HL-60 (cell line): ENCODE data around the gene DIP2A.

Experiments used
- DNase-seq, 2 experiments: peaks; one replicate each; pipeline ENCODE4 v3.0.0-alpha.2; 2010 to 2020; ENCODE audit warnings: low read depth in 1 of 2, low spot score in 1 of 2
- H3K27ac ChIP-seq: fragments of 250-450 bp; sonication (Bioruptor Pico); replicated peaks from 2 replicates; pipeline ENCODE4 v1.5.1; 2020; ENCODE audit warnings: mild to moderate bottlenecking, moderate library complexity
- H3K27me3 ChIP-seq: fragments of 250-450 bp; sonication (Bioruptor Pico); 2 replicates; pipeline ENCODE4 v1.5.1; 2021; ENCODE audit warnings: mild to moderate bottlenecking, moderate library complexity; ENCODE audit not compliant: insufficient read depth, poor library complexity, severe bottlenecking
- H3K4me3 ChIP-seq: replicated peaks from 2 replicates; pipeline ENCODE4 v1.5.1; 2011; ENCODE audit warnings: mild to moderate bottlenecking, control low read depth, low read length; ENCODE audit not compliant: insufficient read depth
- GABPA ChIP-seq: IDR thresholded peaks from 2 replicates; pipeline ENCODE4 v1.6.1; 2012; ENCODE audit warnings: low read depth
- POLR2AphosphoS5 ChIP-seq: IDR thresholded peaks from 2 replicates; pipeline ENCODE4 v1.6.1; 2012; ENCODE audit warnings: low read depth
- SPI1 ChIP-seq: IDR thresholded peaks from 2 replicates; pipeline ENCODE4 v1.6.1; 2012; ENCODE audit warnings: low read depth, mild to moderate bottlenecking, borderline replicate concordance
- TF ChIP-seq, protein P1 (sequence below): IDR thresholded peaks from 2 replicates; pipeline ENCODE4 v1.6.1; 2012; ENCODE audit warnings: low read depth; ENCODE audit not compliant: insufficient replicate concordance
- TF ChIP-seq, protein P2 (sequence below): IDR thresholded peaks from one replicate; pipeline ENCODE4 v1.5.1; 2011; ENCODE audit warnings: low read length, control low read depth, inconsistent platforms; ENCODE audit not compliant: insufficient read depth

The DIP2A gene

DNA sequence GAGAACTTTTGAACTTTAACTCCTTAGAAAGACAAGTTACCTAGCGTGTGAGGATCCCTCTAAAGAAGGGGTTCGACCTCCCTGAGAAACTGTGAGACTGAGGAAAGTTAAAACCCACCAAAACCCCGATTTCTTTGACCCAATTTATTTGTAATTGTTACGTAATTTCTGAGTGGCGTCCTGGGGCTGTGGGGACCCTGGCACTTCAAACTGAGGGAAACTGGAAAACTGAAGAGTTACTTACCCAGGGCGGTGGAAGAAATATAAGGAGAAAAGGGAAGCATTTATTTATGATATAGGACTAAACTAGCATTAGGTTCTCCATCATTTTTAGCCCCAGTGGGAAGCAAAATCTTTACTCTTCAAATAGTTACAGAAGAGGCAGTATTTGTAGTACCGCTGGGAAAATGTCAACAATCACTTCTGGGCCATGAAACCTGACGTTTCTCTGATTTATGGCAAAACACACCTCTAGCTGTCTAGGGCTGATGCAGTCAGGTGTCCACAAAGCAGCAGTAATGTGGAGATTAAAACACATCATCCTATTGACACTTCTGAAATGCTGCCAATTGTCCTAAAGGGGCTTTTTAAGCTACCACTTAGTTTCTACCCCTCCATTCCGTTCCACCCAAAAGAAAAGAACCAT, 145.8 kb downstream of the DIP2A start:
- no peaks in the 10 kb centered on the region for H3K27me3 ChIP-seq

DNA sequence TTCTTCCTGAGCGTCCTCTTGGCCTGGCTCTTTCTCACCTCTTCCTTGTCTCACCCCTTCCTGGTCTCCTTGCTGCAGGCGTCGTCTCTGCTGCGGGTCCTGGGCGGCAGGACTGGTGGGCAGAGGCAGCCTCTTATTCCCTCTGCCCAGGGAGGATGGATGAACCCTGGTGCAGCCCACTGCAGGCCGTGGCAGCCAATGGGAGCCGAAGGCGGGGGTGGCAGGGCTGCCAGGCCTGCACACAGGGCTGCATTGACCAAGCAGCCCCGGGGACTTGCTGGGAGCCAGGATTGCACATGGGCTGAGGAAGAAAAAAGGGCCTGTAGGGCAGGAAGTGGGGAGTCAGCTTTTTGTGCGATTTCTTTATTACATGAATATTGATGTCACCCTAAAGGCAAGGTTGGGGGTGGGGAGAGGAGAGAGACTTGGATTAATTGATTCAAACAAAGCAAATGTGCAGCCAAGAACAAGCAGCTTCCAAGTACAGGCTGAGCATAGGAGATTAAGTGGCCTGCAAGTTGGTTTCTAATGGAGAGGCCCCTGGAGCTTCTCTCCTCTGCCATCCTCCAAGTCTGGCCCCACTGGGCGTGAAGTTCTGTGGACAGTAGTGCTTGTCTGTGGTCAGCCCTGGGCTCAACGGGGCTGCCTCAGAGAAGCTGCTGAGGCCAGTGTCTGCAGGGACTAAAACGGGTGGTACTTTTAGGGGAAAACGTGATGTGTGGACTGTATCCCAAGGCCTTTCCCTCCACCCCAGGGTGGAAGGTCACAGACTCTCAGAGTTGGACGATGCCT, 146.5 kb downstream of the DIP2A start, which contains the start of gene S100B:
TSS of gene S100B (minus strand) at position 108 of the 792 bp plus-strand sequence. CDS start 2,667 bp downstream, outside the sequence.
- peak; percentile 47 to 62 for DNase-seq
- H3K27ac ChIP-seq: peak within 1 kb of the TSS; percentile 90
- TF ChIP-seq, protein P1, sequence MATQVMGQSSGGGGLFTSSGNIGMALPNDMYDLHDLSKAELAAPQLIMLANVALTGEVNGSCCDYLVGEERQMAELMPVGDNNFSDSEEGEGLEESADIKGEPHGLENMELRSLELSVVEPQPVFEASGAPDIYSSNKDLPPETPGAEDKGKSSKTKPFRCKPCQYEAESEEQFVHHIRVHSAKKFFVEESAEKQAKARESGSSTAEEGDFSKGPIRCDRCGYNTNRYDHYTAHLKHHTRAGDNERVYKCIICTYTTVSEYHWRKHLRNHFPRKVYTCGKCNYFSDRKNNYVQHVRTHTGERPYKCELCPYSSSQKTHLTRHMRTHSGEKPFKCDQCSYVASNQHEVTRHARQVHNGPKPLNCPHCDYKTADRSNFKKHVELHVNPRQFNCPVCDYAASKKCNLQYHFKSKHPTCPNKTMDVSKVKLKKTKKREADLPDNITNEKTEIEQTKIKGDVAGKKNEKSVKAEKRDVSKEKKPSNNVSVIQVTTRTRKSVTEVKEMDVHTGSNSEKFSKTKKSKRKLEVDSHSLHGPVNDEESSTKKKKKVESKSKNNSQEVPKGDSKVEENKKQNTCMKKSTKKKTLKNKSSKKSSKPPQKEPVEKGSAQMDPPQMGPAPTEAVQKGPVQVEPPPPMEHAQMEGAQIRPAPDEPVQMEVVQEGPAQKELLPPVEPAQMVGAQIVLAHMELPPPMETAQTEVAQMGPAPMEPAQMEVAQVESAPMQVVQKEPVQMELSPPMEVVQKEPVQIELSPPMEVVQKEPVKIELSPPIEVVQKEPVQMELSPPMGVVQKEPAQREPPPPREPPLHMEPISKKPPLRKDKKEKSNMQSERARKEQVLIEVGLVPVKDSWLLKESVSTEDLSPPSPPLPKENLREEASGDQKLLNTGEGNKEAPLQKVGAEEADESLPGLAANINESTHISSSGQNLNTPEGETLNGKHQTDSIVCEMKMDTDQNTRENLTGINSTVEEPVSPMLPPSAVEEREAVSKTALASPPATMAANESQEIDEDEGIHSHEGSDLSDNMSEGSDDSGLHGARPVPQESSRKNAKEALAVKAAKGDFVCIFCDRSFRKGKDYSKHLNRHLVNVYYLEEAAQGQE: no peak
- TF ChIP-seq, protein P2, sequence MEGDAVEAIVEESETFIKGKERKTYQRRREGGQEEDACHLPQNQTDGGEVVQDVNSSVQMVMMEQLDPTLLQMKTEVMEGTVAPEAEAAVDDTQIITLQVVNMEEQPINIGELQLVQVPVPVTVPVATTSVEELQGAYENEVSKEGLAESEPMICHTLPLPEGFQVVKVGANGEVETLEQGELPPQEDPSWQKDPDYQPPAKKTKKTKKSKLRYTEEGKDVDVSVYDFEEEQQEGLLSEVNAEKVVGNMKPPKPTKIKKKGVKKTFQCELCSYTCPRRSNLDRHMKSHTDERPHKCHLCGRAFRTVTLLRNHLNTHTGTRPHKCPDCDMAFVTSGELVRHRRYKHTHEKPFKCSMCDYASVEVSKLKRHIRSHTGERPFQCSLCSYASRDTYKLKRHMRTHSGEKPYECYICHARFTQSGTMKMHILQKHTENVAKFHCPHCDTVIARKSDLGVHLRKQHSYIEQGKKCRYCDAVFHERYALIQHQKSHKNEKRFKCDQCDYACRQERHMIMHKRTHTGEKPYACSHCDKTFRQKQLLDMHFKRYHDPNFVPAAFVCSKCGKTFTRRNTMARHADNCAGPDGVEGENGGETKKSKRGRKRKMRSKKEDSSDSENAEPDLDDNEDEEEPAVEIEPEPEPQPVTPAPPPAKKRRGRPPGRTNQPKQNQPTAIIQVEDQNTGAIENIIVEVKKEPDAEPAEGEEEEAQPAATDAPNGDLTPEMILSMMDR: no peak
- TF ChIP-seq GABPA (no peak), POLR2AphosphoS5 (no peak), SPI1 (no peak)
- H3K27me3 ChIP-seq: no peaks in the 10 kb centered on the region
- H3K4me3 ChIP-seq: no peak within 1 kb of the TSS

More for the DNA sequence above, 145.8 kb downstream of the DIP2A start:
- Histone ChIP-seq H3K4me3 (no peak overlapping the region), H3K27ac (peak overlapping the region; percentile 90)
- DNase-seq: no peak
- TF ChIP-seq, protein P1: no peak
- TF ChIP-seq GABPA (no peak), POLR2AphosphoS5 (no peak), SPI1 (no peak)
- TF ChIP-seq, protein P2: no peak

DNA sequence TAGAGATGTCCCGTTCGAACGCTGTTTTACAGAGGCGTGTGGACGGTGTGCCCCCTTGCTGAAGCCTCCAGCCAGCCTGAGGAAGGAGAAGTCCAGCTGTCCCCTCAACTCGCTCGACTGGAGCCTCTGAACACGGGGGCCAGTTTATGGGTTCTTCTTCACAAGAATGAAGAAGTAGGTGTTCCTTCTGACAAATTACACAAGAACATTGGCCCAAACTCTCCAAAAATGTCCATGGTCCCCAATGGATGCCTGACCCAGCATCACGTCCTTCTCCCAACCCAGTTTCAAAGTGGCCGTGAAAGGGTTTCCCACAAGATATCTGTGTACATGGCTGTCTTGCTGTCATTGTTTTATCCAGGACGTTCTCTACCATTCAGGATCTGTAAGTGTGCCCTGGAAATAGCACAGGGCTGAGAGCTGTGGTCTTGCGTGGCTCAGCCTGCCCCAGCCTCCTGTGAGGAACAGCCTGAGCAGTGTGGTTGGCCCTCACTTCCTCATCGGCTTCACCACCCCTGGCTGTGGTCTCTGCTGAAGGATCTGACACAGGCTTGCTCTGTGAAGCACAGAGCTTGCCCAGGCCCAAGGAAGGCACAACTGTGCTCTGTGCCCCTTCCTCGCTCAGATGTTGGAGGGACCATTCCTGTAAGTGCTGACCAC, 147.2 kb downstream of the DIP2A start:
- Histone ChIP-seq H3K27ac (peak overlapping the region; percentile 90), H3K27me3 (no peaks in the 10 kb centered on the region), H3K4me3 (no peak overlapping the region)
- DNase-seq: peak; percentile 79 to 98
- TF ChIP-seq GABPA (no peak), SPI1 (peak; percentile 99), POLR2AphosphoS5 (peak; percentile 93)
- TF ChIP-seq, protein P1: peak; percentile 41
